HepG2 (cell line): Measurements from ENCODE around the gene HSPA1B. TPM values are rescaled to one million over a fixed set of nuclear protein-coding genes. Genes with fewer than 3 reads are reported as not detected.

Experiments
- AHR ChIP-seq: IDR thresholded peaks from 2 replicates; pipeline ENCODE4 v1.6.1; 2018; ENCODE audit warnings: missing genetic modification reagents, missing compliant biosample characterization
- CREBL2 ChIP-seq: sonication (generic); formaldehyde crosslinking; IDR thresholded peaks from 2 replicates; pipeline ENCODE4 v1.8.1; 2023; ENCODE audit warnings: missing genetic modification reagents, mild to moderate bottlenecking, borderline replicate concordance
- GATAD1 ChIP-seq: IDR thresholded peaks from 2 replicates; pipeline ENCODE4 v1.6.1; 2016; ENCODE audit warnings: missing genetic modification reagents, missing compliant biosample characterization
- HDAC2 ChIP-seq: sonication (generic); formaldehyde crosslinking; IDR thresholded peaks from 2 replicates; pipeline ENCODE4 v1.4.0; 2020; ENCODE audit warnings: missing genetic modification reagents
- HMG20B ChIP-seq: conservative IDR thresholded peaks from 2 replicates; pipeline ENCODE4 v1.6.1; 2016; ENCODE audit warnings: missing genetic modification reagents, missing compliant biosample characterization
- HNRNPH1 ChIP-seq: fragments of 200-400 bp; formaldehyde crosslinking; optimal IDR thresholded peaks from 2 replicates; pipeline ENCODE3; 2017; ENCODE audit warnings: mild to moderate bottlenecking, low read depth, low read length
- JARID2 ChIP-seq: sonication (generic); formaldehyde crosslinking; IDR thresholded peaks from 2 replicates; pipeline ENCODE4 v1.8.1; 2023; ENCODE audit warnings: missing genetic modification reagents, inconsistent platforms; ENCODE audit not compliant: insufficient replicate concordance
- MED1 ChIP-seq: sonication (generic); formaldehyde crosslinking; IDR thresholded peaks from 2 replicates; pipeline ENCODE4 v1.4.0; 2020; ENCODE audit warnings: missing genetic modification reagents
- PAWR ChIP-seq: sonication (generic); formaldehyde crosslinking; IDR thresholded peaks from 2 replicates; pipeline ENCODE4 v1.4.0; 2020; ENCODE audit warnings: missing genetic modification reagents, mild to moderate bottlenecking, borderline replicate concordance
- TBP ChIP-seq: sonication (generic); formaldehyde crosslinking; IDR thresholded peaks from 2 replicates; pipeline ENCODE4 v1.5.0; 2020; ENCODE audit warnings: missing genetic modification reagents
- ZBTB49 ChIP-seq: sonication (generic); formaldehyde crosslinking; IDR thresholded peaks from 2 replicates; pipeline ENCODE4 v1.4.0; 2020; ENCODE audit warnings: missing genetic modification reagents, borderline replicate concordance
- ZBTB8A ChIP-seq: sonication (generic); formaldehyde crosslinking; IDR thresholded peaks from 2 replicates; pipeline ENCODE4 v1.4.0; 2020; ENCODE audit warnings: mild to moderate bottlenecking, low read depth, missing genetic modification reagents, borderline replicate concordance
- ZNF34 ChIP-seq: sonication (generic); formaldehyde crosslinking; IDR thresholded peaks from 2 replicates; pipeline ENCODE4 v1.4.0; 2020; ENCODE audit warnings: mild to moderate bottlenecking, missing genetic modification reagents, borderline replicate concordance
- ZNF441 ChIP-seq: sonication (generic); formaldehyde crosslinking; IDR thresholded peaks from 2 replicates; pipeline ENCODE4 v1.7.0; 2021; ENCODE audit warnings: missing genetic modification reagents, borderline replicate concordance
- ZSCAN31 ChIP-seq: sonication (generic); formaldehyde crosslinking; IDR thresholded peaks from 2 replicates; pipeline ENCODE4 v1.5.0; 2020; ENCODE audit warnings: low read depth, mild to moderate bottlenecking, missing genetic modification reagents
- polyA plus RNA-seq, 8 experiments: library from polyadenylated mRNA; depleted of rRNA in 3 of 8; stranded (reverse) in 7 of 8; unstranded in 1 of 8; fragments of >200 nt; fragmentation: Illumina TruSeq in 4 of 8; extraction: Trizol in 4 of 8; gene quantifications; 2 replicates each; pipeline versions ENCODE4 v1.2.1 to v1.2.3, GENCODE V29; 2011 to 2016; ENCODE audit warnings: low read depth in 4 of 8, missing spikeins in 1 of 8, mixed read lengths in 1 of 8; ENCODE audit not compliant: insufficient read depth in 1 of 8
- total RNA-seq, 5 experiments: library from RNA; depleted of rRNA; stranded (reverse); fragments of >200 nt; fragmentation: Illumina TruSeq; extraction: Trizol; gene quantifications; 2 replicates each; pipeline ENCODE4 v1.2.3, GENCODE V29; 2016; ENCODE audit warnings: low read depth in 1 of 5
- TF ChIP-seq, protein P1 (sequence below): sonication (generic); formaldehyde crosslinking; IDR thresholded peaks from 2 replicates; pipeline ENCODE4 v1.4.0; 2020; ENCODE audit warnings: missing genetic modification reagents, borderline replicate concordance
- TF ChIP-seq, protein P2 (sequence below): sonication (generic); formaldehyde crosslinking; IDR thresholded peaks from 2 replicates; pipeline ENCODE4 v1.4.0; 2020; ENCODE audit warnings: mild to moderate bottlenecking, missing genetic modification reagents
- TF ChIP-seq, protein P3 (sequence below): IDR thresholded peaks from 2 replicates; pipeline ENCODE4 v1.6.1; 2012; ENCODE audit warnings: low read depth, low read length, improper control_type of control experiment
- TF ChIP-seq, protein P4 (sequence below): sonication (generic); formaldehyde crosslinking; IDR thresholded peaks from 2 replicates; pipeline ENCODE4 v1.4.0; 2020; ENCODE audit warnings: low read depth, mild to moderate bottlenecking, missing genetic modification reagents

The HSPA1B gene
- total and polyA plus RNA-seq, 2 of the 13 experiments (the other 11 are each of a cell fraction or from before 2014, with no cell fraction given): 26.0 to 186 TPM

GRCh38 chr6:31795616-31796298 is 31.8 kb upstream of the HSPA1B start, which contains the start of gene VARS1 (continued):
- TF ChIP-seq, protein P1, sequence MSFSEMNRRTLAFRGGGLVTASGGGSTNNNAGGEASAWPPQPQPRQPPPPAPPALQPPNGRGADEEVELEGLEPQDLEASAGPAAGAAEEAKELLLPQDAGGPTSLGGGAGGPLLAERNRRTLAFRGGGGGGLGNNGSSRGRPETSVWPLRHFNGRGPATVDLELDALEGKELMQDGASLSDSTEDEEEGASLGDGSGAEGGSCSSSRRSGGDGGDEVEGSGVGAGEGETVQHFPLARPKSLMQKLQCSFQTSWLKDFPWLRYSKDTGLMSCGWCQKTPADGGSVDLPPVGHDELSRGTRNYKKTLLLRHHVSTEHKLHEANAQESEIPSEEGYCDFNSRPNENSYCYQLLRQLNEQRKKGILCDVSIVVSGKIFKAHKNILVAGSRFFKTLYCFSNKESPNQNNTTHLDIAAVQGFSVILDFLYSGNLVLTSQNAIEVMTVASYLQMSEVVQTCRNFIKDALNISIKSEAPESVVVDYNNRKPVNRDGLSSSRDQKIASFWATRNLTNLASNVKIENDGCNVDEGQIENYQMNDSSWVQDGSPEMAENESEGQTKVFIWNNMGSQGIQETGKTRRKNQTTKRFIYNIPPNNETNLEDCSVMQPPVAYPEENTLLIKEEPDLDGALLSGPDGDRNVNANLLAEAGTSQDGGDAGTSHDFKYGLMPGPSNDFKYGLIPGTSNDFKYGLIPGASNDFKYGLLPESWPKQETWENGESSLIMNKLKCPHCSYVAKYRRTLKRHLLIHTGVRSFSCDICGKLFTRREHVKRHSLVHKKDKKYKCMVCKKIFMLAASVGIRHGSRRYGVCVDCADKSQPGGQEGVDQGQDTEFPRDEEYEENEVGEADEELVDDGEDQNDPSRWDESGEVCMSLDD (CRISPR knock-in tag): peak; percentile 48; the same call in 1 of the 2 replicates
- TF ChIP-seq GATAD1 (CRISPR knock-in tag) (peak; percentile 84), ZNF441 (CRISPR knock-in tag) (peak; percentile 52; the same call in 1 of the 2 replicates), AHR (CRISPR knock-in tag) (no peak), JARID2 (CRISPR knock-in tag) (no peak), TBP (CRISPR knock-in tag) (peak; percentile 34; the same call in 1 of the 2 replicates), ZNF34 (peak; percentile 94; the same call in 1 of the 2 replicates), HDAC2 (CRISPR knock-in tag) (peak; percentile 14; the same call in 1 of the 2 replicates), PAWR (CRISPR knock-in tag) (no peak; the same call in 1 of the 2 replicates), CREBL2 (CRISPR knock-in tag) (no peak), ZBTB8A (CRISPR knock-in tag) (no peak), ZSCAN31 (CRISPR knock-in tag) (peak; percentile 97), HNRNPH1 (no peak), ZBTB49 (CRISPR knock-in tag) (peak; percentile 20; the same call in 1 of the 2 replicates), HMG20B (CRISPR knock-in tag) (no peak; the same call in 1 of the 2 replicates), MED1 (CRISPR knock-in tag) (peak; percentile 83)
- TF ChIP-seq, protein P2, sequence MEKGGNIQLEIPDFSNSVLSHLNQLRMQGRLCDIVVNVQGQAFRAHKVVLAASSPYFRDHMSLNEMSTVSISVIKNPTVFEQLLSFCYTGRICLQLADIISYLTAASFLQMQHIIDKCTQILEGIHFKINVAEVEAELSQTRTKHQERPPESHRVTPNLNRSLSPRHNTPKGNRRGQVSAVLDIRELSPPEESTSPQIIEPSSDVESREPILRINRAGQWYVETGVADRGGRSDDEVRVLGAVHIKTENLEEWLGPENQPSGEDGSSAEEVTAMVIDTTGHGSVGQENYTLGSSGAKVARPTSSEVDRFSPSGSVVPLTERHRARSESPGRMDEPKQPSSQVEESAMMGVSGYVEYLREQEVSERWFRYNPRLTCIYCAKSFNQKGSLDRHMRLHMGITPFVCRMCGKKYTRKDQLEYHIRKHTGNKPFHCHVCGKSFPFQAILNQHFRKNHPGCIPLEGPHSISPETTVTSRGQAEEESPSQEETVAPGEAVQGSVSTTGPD (CRISPR knock-in tag): no peak
- TF ChIP-seq, protein P3, sequence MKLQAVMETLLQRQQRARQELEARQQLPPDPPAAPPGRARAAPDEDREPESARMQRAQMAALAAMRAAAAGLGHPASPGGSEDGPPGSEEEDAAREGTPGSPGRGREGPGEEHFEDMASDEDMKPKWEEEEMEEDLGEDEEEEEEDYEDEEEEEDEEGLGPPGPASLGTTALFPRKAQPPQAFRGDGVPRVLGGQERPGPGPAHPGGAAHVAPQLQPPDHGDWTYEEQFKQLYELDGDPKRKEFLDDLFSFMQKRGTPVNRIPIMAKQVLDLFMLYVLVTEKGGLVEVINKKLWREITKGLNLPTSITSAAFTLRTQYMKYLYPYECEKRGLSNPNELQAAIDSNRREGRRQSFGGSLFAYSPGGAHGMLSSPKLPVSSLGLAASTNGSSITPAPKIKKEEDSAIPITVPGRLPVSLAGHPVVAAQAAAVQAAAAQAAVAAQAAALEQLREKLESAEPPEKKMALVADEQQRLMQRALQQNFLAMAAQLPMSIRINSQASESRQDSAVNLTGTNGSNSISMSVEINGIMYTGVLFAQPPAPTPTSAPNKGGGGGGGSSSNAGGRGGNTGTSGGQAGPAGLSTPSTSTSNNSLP: peak; percentile 45; the same call in 1 of the 2 replicates
- TF ChIP-seq, protein P4, sequence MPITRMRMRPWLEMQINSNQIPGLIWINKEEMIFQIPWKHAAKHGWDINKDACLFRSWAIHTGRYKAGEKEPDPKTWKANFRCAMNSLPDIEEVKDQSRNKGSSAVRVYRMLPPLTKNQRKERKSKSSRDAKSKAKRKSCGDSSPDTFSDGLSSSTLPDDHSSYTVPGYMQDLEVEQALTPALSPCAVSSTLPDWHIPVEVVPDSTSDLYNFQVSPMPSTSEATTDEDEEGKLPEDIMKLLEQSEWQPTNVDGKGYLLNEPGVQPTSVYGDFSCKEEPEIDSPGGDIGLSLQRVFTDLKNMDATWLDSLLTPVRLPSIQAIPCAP (CRISPR knock-in tag): no peak
